Left cardiac atrium (tissue), 4 donors: ENCODE measurements around the gene IGSF22. TPM values are rescaled to one million over a fixed set of nuclear protein-coding genes. Genes with fewer than 3 reads are reported as not detected.

Experiments used
- ATAC-seq, 2 donors: fragments of 200-7000 bp; cut with Tn5 transposase; one replicate each; pipeline ENCODE4 v1.9.1; 2020; ENCODE audit warnings: mild to moderate bottlenecking in 2 of 2, moderate library complexity in 2 of 2
- DNase-seq: peaks from one replicate; pipeline ENCODE4 v3.0.0-alpha.2; 2020
- intact Hi-C, 2 donors: fragments of 100-400 bp; cut with DNase I; formaldehyde crosslinking; loops; one replicate each; pipeline versions ENCODE4 v1.14.1 to v1.15.1; 2022 to 2023
- total RNA-seq, 2 donors: library from RNA; stranded (reverse); fragmentation: NEBNext Ultra II Directional; extraction: Animal tissue kit (Norgen Biotek cat#: 25700); gene quantifications; one replicate each; pipeline ENCODE4 v1.2.1, GENCODE V29; 2021
- donor health status: DM: no; HTN: yes; CAD: no.
- donor health status: DM: no; HTN: yes; CAD: no; lungs with severe emphysema.
- donor health status: DM: yes; HTN: yes; CAD: no.
- donor health status: Dilated cardiomyopathy.

The IGSF22 gene
- total RNA-seq, 2 donors from 2014 or later: 1.7 to 2.4 TPM

DNA sequence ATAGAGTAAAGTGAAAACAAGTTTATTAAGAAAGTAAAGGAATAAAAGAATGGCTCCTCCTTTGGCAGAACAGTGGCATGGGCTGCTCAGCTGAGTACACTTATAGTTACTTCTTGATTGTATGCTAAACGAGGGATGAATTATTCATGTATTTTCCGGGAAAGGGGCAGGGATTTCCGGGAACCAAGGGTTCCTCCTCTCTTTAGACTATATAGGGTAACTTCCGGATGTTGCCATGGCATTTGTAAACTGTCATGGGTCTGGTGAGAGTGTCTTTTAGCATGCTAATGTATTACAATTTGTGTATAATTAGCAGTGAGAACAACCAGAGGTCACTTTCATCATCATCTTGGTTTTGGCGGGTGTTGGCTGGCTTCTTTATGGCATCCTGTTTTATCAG is 68.3 kb downstream of the IGSF22 start:
- DNase-seq (no peak), ATAC-seq (no peak)
- intact Hi-C loops: no loop called here

Other genes starting within 250 kb of the IGSF22 start
- gene TSG101, start 199.2 kb downstream of the IGSF22 start, total RNA-seq: 10 to 100 TPM; 49.8 to 51.1 TPM
- 10 to 100 TPM; 16.1 to 17.6 TPM for gene UEVLD, start 137.5 kb downstream of the IGSF22 start, total RNA-seq
- gene MISFA, start 126.4 kb downstream of the IGSF22 start, total RNA-seq: 1 to 10 TPM; 5.9 to 6.6 TPM
- gene SPTY2D1, start 91.8 kb downstream of the IGSF22 start, total RNA-seq: 10 to 100 TPM in 1 of 2 donors, 1 to 10 TPM in 1; 9.0 to 10.9 TPM
- 1 to 10 TPM; 3.9 to 4.8 TPM for gene TMEM86A, start 27.4 kb downstream of the IGSF22 start, total RNA-seq
- 1 to 10 TPM in 1 of 2 donors, under 1 TPM in 1; 0.41 to 2.3 TPM for gene PTPN5, start 65.6 kb upstream of the IGSF22 start, total RNA-seq
- not detected for gene MRGPRX1, start 213.2 kb upstream of the IGSF22 start, total RNA-seq